Neural cell (in vitro differentiated cells): ENCODE measurements around the gene CD226. TPM values are rescaled to one million over a fixed set of nuclear protein-coding genes. Genes with fewer than 3 reads are reported as not detected.

Source experiments
- H2AFZ ChIP-seq: fragments of 200-600, 300-800 bp; sonication (generic), shearing (Covaris generic); 2 replicates; pipeline ENCODE4 v1.6.0; 2014; ENCODE audit warnings: low read depth, mild to moderate bottlenecking, antibody characterized with exemption, low read length, moderate library complexity
- H3F3A ChIP-seq: fragments of 200-600 bp; shearing (Covaris generic); 2 replicates; pipeline ENCODE4 v1.6.1; 2016; ENCODE audit warnings: mild to moderate bottlenecking, moderate library complexity, mixed read lengths, antibody characterized with exemption, low read length; ENCODE audit not compliant: insufficient read depth, poor library complexity, severe bottlenecking
- H3K27ac ChIP-seq: fragments of 200-600, 300-800 bp; sonication (generic), shearing (Covaris generic); 2 replicates; pipeline ENCODE4 v1.5.1; 2014; ENCODE audit warnings: mild to moderate bottlenecking, low read length, moderate library complexity
- H3K27me3 ChIP-seq: fragments of 300-800, 200-600 bp; sonication (generic), shearing (Covaris generic); 2 replicates; pipeline ENCODE4 v1.6.0; 2014; ENCODE audit warnings: mild to moderate bottlenecking, low read depth, low read length, moderate library complexity; ENCODE audit not compliant: insufficient read depth
- H3K36me3 ChIP-seq: fragments of 300-800, 200-600 bp; sonication (generic), shearing (Covaris generic); 2 replicates; pipeline ENCODE4 v1.5.1; 2014; ENCODE audit warnings: mild to moderate bottlenecking, antibody characterized with exemption, low read length, moderate library complexity; ENCODE audit not compliant: insufficient read depth
- H3K4me2 ChIP-seq: fragments of 300-800, 200-600 bp; sonication (generic), shearing (Covaris generic); 2 replicates; pipeline ENCODE4 v1.6.0; 2014; ENCODE audit warnings: mild to moderate bottlenecking, low read length
- H3K4me3 ChIP-seq: fragments of 300-800, 200-600 bp; sonication (generic), shearing (Covaris generic); 2 replicates; pipeline ENCODE4 v1.5.1; 2014; ENCODE audit warnings: mild to moderate bottlenecking, low read length, moderate library complexity
- H3K79me2 ChIP-seq: fragments of 200-600 bp; shearing (Covaris generic); replicated peaks from 2 replicates; pipeline ENCODE4 v1.6.0; 2014; ENCODE audit warnings: mild to moderate bottlenecking, low read length, moderate library complexity; ENCODE audit not compliant: insufficient read depth
- H3K9ac ChIP-seq: fragments of 300-800, 200-600 bp; sonication (generic), shearing (Covaris generic); 2 replicates; pipeline ENCODE4 v1.6.1; 2016; ENCODE audit warnings: mild to moderate bottlenecking, low read length, mixed read lengths
- H3K9me2 ChIP-seq: fragments of 200-600 bp; shearing (Covaris generic); 2 replicates; pipeline ENCODE4 v1.6.1; 2016; ENCODE audit warnings: mild to moderate bottlenecking, low read length, mixed read lengths; ENCODE audit not compliant: insufficient read depth
- H3K9me3 ChIP-seq: fragments of 200-600, 300-800 bp; sonication (generic), shearing (Covaris generic); 2 replicates; pipeline ENCODE4 v1.6.1; 2016; ENCODE audit warnings: mild to moderate bottlenecking, mixed run types, low read length, moderate library complexity, mixed read lengths
- H4K20me1 ChIP-seq: fragments of 200-600 bp; shearing (Covaris generic); 2 replicates; pipeline ENCODE4 v1.6.1; 2016; ENCODE audit warnings: mild to moderate bottlenecking, mixed run types; ENCODE audit not compliant: insufficient read depth
- CTCF ChIP-seq: fragments of 450-650 bp; IDR thresholded peaks from 2 replicates; pipeline ENCODE4 v1.5.1; 2014; ENCODE audit warnings: antibody characterized with exemption, mild to moderate bottlenecking, moderate library complexity; ENCODE audit not compliant: poor library complexity, severe bottlenecking
- EP300 ChIP-seq: fragments of 450-650 bp; conservative IDR thresholded peaks from 2 replicates; pipeline ENCODE4 v1.6.1; 2014; ENCODE audit warnings: antibody characterized with exemption, mild to moderate bottlenecking, moderate library complexity; ENCODE audit not compliant: poor library complexity, severe bottlenecking
- EZH2 ChIP-seq: fragments of 200-600, 300-800 bp; shearing (Covaris generic), sonication (generic); IDR thresholded peaks from 2 replicates; pipeline ENCODE4 v1.6.1; 2014; ENCODE audit warnings: antibody characterized with exemption, low read length, borderline replicate concordance, mild to moderate bottlenecking; ENCODE audit not compliant: insufficient read depth, poor library complexity, severe bottlenecking
- MXI1 ChIP-seq: fragments of 450-650 bp; conservative IDR thresholded peaks from 2 replicates; pipeline ENCODE4 v1.6.1; 2014; ENCODE audit warnings: antibody characterized with exemption, mild to moderate bottlenecking; ENCODE audit not compliant: poor library complexity, severe bottlenecking
- POLR2AphosphoS5 ChIP-seq: IDR thresholded peaks from 2 replicates; pipeline ENCODE4 v1.6.1; 2012
- RAD21 ChIP-seq: fragments of 450-650 bp; conservative IDR thresholded peaks from 2 replicates; pipeline ENCODE4 v1.6.1; 2014; ENCODE audit warnings: antibody characterized with exemption, mild to moderate bottlenecking, moderate library complexity
- SMC3 ChIP-seq: fragments of 450-650 bp; conservative IDR thresholded peaks from 2 replicates; pipeline ENCODE4 v1.6.1; 2014; ENCODE audit warnings: antibody characterized with exemption, mild to moderate bottlenecking, moderate library complexity; ENCODE audit not compliant: poor library complexity
- TAF1 ChIP-seq: IDR thresholded peaks from 2 replicates; pipeline ENCODE4 v1.6.1; 2012; ENCODE audit warnings: low read depth
- polyA plus RNA-seq: library from polyadenylated mRNA; depleted of rRNA; stranded (reverse); fragments of >200 nt; gene quantifications from 2 replicates; pipeline ENCODE4 v1.2.3, GENCODE V29; 2014
- TF ChIP-seq, protein P1 (sequence below): IDR thresholded peaks from 2 replicates; pipeline ENCODE4 v1.6.1; 2012; ENCODE audit warnings: borderline replicate concordance

CD226 gene
- polyA plus RNA-seq, 1 donor from 2014 or later = 0.11 TPM

DNA sequence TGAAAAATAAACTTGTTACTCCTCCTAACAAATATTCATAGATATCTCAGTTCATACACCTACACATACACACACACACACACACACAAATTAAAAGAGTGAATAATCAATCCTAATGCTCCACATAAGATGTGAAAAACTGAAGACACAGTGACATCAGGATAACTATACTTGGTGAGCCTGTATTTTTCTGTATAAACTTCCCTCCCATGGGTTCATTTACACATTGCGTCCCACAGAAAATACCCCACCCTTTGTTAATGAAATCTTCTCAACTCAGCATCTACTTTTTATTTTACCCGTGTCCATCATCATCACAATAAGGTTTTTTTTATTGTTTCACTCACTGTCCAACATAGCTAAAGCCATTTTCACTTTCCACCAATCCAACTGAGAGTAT is 60.4 kb downstream of the CD226 start:
- Histone ChIP-seq H3K4me2 (no peak overlapping the region), H4K20me1 (no peaks in the 10 kb centered on the region), H3K9me3 (no peaks in the 10 kb centered on the region), H3K4me3 (no peak overlapping the region), H3K79me2 (no peaks in the 10 kb centered on the region), H3K9ac (no peak overlapping the region), H3K36me3 (no peaks in the 10 kb centered on the region), H3K27me3 (no peaks in the 10 kb centered on the region), H2AFZ (no peak overlapping the region), H3K27ac (no peak overlapping the region), H3F3A (no peaks in the 10 kb centered on the region), H3K9me2 (no peaks in the 10 kb centered on the region)
- TF ChIP-seq, protein P1, sequence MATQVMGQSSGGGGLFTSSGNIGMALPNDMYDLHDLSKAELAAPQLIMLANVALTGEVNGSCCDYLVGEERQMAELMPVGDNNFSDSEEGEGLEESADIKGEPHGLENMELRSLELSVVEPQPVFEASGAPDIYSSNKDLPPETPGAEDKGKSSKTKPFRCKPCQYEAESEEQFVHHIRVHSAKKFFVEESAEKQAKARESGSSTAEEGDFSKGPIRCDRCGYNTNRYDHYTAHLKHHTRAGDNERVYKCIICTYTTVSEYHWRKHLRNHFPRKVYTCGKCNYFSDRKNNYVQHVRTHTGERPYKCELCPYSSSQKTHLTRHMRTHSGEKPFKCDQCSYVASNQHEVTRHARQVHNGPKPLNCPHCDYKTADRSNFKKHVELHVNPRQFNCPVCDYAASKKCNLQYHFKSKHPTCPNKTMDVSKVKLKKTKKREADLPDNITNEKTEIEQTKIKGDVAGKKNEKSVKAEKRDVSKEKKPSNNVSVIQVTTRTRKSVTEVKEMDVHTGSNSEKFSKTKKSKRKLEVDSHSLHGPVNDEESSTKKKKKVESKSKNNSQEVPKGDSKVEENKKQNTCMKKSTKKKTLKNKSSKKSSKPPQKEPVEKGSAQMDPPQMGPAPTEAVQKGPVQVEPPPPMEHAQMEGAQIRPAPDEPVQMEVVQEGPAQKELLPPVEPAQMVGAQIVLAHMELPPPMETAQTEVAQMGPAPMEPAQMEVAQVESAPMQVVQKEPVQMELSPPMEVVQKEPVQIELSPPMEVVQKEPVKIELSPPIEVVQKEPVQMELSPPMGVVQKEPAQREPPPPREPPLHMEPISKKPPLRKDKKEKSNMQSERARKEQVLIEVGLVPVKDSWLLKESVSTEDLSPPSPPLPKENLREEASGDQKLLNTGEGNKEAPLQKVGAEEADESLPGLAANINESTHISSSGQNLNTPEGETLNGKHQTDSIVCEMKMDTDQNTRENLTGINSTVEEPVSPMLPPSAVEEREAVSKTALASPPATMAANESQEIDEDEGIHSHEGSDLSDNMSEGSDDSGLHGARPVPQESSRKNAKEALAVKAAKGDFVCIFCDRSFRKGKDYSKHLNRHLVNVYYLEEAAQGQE = no peak
- TF ChIP-seq CTCF (no peak), MXI1 (no peak), EZH2 (no peak), EP300 (no peak), RAD21 (no peak), TAF1 (no peak), SMC3 (no peak), POLR2AphosphoS5 (no peak)

DNA sequence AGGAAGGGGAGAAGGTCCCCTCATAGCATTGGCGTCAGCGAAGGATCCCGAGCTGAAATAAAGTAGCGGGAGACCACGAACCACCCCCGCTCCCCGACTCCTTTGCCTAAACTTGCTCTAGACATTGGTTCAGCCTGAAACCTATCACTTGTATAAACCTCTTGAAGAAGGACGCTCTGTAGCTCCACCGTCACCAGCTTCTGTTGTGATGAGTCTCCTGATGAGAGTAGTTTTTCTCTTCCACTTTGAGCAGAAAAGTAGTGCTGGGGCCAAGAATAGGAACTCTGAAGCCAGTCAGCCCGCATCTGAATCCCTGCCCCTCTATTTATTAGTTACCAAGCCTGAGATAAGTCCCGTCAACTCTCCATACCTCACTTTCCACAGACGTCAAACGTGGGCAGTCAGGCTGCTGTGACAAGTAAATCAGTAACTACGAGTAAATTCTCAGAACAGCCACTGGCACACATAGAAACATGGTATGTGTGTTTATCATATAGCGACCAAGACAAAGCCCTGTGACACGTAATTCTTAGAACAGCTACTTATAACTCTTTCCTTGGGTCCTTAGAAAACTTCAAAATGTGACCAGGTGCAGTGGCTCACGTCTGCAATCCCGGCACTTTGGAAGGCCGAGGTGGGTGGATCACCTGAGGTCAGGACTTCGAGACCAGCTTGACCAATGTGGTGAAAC is 61.7 kb downstream of the CD226 start:
- Histone ChIP-seq H3K9me3 (no peaks in the 10 kb centered on the region), H2AFZ (no peak overlapping the region)
- TF ChIP-seq POLR2AphosphoS5 (no peak), TAF1 (no peak), EP300 (no peak), SMC3 (no peak), EZH2 (no peak), MXI1 (no peak), CTCF (no peak), RAD21 (no peak)

More for the DNA sequence above, 61.7 kb downstream of the CD226 start:
- Histone ChIP-seq H3K36me3 (no peaks in the 10 kb centered on the region), H3K79me2 (no peaks in the 10 kb centered on the region), H3K4me2 (no peak overlapping the region), H3K27me3 (no peaks in the 10 kb centered on the region), H4K20me1 (no peaks in the 10 kb centered on the region), H3F3A (no peaks in the 10 kb centered on the region), H3K9me2 (no peaks in the 10 kb centered on the region), H3K27ac (no peak overlapping the region), H3K4me3 (no peak overlapping the region), H3K9ac (no peak overlapping the region)
